Endothelial cell of hepatic sinusoid (primary cell): ENCODE measurements around the gene SMIM45.

Source experiments
- in situ Hi-C: cut with HindIII; loops from 2 replicates; pipeline ENCODE4 v1.10.0; 2017; ENCODE audit warnings: low sequenced_read_pairs

Gene SMIM45

GRCh38 chr22:41998361-41999261 lies 46.7 kb downstream of the SMIM45 start, which contains the start of gene WBP2NL:
Gene WBP2NL (plus strand): TSS chr22:41998788. CDS start chr22:41998819, 31 bp downstream.
- in situ Hi-C loops: no loop called here

- in situ Hi-C loops: no loop called here
Observed at GRCh38 chr22:42000466-42000865, 48.5 kb downstream of the SMIM45 start.

GRCh38 chr22:42001121-42001520 lies 49.2 kb downstream of the SMIM45 start:
- in situ Hi-C loops: no loop called here

- in situ Hi-C loops: no loop called here
Observed at GRCh38 chr22:42001706-42002105, 49.8 kb downstream of the SMIM45 start.

- in situ Hi-C loops: no loop called here
Observed at GRCh38 chr22:42007922-42008321, 56.0 kb downstream of the SMIM45 start.
